Fibroblast of skin of right biceps (primary cell): ENCODE results near the gene RPL3.
"Not testable (repeated sequence)": the region's sequence is repeated elsewhere in the genome, so short reads cannot be mapped to it uniquely, and the experiment has no call there.

ENCODE experiments used
- DNase-seq: peaks from one replicate; pipeline ENCODE4 v3.0.0-alpha.2; 2013

RPL3 gene

DNA sequence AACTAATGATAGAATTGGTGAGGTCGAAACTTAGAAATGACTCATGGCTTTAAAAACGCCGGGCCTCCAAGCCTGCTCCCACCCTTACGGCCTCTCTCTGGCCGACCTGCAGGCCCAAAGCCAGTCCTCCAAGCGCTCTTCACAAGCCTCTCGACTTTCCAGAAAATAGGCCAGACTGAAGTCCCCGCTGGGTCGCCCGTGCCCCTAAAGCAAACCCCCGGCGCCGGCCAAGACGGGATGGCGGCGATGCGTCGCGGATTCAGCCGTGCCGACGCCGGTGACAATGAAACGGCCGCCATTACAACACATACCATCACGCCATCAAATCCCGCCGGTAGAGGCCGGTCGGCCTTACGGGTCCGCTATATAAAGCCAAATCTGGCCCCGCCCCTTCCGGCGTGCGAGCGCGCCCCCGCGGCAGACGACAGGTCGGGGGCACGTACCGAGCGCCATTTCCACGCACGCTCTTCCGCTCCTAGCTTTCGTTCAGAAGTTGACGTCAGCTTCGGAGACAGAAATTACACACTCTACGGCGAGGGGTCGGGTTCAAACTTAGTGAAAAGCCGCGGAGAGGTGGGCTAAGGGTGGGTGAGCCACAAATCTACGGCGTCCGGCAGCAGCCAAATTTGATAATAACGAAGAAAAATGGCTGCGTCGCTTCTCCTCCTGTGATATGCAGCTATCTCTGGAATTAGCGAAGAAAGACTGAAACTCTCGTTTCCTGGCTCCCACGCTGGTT, at the start of gene RPL3:
Gene RPL3 (minus strand): TSS at position 340 of the 739 bp plus-strand sequence. CDS start 26 bp downstream, at position 314.
- DNase-seq = peak; percentile 100

DNA sequence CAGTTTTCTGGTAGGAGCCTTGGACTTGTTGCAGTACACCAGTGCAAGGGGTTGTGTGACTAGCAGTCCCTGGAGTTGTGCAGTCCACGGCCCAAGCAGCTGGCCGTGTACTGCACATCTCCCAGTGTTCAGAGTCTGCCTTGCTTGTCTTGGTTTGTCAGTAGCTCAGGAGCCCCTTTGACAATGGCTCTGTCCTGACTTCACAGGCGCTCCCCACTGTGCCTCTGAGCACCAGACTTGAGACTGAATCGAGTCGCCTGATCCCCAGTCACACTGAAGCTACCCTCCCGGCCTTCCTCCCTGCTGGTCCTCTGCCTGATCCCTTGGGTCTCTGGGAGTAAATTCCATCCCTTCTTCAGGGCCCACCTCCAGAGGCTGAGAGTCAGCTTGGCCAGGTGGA, 49.8 kb upstream of the RPL3 start:
- DNase-seq = no peak

DNA sequence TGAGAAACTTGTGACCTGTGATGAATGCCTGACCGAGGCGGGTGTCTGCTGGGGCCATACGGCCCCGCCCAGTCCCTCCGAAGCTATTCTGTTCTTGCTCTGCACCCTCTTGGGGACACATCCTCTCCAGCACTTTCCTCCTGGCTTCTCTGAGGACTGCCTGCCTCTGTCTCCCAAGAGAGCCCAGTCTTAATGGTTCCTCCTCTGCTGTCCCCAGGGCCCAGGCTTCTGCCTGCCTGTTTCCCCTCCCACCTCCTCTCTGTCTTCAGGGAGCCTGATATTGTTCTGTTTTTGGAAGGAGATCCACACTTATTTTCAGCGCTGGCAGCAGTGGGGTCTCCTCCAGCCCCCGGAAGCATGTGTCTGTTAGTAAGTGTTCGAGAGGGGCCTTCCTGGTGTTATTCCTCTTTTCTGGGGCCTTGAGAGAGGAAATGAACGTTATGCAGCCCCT, 49.1 kb upstream of the RPL3 start:
- DNase-seq = no peak

DNA sequence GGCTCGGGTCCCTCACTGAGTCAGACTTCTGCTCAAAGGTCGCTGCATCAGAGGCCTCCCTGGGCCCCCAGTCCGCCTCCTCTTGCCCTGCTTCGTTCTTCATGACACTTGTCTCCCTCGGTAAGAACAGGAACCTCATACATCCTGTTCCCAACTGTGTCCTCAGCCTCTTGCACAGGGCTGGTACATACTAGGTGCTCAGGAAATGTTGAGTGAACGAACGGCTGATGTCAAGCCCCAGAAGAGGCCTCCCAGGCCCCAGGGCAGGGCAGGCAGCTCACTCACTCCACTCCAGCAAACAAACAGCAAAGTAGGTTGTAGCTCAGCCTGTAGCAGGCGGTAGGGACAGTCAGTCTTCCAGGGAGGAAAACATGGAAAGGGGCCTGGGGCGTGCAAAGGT, 47.6 kb upstream of the RPL3 start:
- no peak for DNase-seq

DNA sequence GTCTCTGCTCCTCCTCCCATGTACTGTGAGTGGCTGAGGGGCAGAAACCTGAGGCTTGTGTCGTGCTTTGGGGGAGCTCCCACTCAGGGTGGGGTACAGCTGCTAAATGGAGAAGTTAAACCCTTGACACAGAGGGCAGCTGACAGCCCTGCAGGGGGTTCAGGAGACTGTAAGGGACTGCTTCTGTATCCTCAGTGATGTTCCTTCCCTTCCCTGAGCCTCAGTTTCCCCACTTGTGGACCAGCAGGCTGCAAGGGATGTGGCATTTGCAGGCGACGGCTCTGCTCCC, 46.0 kb upstream of the RPL3 start:
- no peak for DNase-seq

DNA sequence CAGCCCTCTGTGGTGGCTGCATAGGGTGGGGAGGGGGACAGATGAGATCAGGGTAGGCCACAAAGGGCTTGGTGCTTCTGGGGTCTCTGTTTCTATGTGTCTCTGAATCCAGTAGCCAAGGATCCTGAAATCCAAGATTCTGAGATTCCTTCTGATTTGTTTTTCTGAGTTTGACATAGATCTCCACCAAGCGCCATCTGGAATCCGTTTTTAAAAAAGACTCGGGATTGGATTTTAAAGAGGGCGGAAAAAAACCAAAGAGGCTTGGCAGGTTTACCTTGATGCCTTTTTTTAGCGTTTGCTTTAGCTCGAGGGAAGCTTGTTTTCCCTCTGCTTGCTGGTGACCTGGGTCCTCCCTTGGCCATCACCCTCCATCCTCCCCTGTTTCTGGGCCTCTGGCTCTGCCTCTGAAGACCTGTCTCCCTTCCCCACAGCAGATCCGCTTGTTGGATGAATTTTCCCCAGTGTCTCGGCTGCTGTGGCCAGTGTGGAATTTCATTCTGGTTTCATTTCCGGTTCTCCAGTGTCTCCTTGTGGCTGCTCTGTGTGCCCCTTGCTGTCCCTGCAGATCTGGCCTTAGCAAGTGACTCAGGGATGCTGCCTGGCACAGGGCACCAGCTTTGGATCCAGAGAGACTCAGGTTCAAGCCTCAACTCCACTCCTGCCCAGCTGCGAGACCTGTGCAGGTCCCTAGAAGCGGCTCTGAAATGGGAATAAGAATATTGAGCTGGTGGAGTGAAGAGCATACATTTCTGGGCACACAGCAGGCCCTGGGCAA, 45.5 kb upstream of the RPL3 start:
- peak; percentile 24 for DNase-seq

DNA sequence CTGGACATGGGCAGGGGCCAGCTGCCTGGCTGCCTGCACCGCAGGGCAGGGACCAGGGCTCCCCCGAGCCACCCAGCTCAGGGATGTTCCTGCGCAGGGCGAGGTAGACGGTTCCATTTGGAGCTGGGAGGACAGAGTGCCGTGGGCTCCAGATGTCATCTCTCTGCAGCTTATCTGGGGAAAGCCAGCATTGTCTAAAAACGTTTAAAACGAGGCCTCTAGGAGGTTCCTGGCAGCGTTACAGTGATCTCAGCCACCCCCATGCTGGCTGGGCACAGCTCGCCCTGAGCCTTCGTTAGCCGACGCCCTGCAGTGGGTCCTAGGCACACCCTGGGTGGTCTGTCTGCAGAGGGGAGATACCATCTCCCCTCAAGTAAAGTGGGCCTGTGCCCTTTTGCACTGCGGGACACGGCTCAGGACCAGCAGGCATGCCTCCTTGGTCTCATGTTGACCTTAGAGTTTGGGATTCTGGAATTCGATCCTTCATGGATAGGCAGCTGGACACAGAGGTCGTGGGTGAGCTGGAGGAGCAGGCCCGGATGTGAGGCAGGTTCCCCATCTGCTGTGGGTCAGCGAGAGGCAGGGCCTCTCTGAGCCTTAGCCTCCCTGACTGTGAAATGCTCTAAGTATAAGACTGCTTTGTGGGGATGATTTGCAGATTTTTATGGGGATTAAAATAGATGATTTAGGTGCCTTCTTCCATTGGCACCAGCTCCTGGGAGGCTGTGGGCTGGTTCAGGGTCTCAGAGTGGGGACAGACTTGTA, 44.5 kb upstream of the RPL3 start:
- DNase-seq = no peak

DNA sequence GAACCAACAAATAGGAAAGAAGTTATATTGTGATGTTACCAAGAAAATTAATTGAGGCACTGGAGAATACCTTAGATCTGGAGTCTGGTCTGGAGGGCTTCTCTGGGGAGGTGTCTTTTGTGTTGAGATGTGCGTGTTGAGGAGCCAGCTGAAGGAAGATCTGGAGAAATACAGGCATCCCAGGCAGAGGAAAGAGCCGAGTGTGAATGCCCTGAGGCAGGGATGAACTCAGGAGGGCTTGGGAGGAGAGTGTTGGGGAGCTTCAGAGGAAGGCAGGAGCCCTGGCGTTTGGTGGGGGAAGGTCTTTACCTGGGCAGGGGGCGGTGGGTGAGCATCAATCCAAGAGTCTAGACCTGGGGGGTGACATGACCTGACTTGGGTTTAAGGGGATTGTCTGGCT, 43.5 kb upstream of the RPL3 start:
- DNase-seq = no peak

DNA sequence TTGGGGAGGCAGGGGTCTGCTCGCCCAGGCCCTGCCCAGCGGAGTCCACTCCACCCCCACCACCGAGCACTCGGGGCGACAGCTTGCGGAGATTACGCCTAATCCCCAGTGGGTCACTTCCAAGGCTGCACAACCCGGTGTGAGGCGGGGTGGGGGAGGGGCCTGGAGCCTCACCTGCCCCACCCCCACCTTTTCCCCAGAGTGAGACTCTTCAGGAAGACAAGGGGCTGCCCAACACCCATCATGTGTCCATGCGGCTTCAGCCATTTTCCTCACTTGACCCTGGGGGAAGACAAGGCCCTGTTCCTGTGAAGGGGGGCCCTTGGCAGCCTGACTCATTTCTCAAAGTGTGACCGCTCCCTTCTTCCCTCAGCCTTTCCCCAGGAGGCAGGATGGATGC, 42.8 kb upstream of the RPL3 start:
- DNase-seq = no peak

DNA sequence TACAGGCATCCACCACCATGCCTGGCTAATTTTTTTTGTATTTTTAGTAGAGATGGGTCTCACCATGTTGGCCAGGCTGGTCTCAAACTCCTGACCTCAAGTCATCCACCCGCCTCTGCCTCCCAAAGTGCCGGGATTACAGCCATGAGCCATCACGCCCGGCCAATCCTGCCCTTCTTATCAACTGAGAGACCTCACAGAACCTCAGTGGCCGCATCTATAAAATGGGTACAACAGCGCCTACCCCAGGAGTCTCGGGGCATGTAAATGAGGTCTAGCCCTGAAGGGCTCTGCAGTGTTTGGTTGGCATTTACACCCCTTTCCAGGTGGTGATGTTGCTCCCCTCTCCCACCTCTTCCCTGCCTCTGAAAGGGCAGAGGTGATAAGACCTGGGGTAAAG, 42.1 kb upstream of the RPL3 start:
- DNase-seq = no peak

DNA sequence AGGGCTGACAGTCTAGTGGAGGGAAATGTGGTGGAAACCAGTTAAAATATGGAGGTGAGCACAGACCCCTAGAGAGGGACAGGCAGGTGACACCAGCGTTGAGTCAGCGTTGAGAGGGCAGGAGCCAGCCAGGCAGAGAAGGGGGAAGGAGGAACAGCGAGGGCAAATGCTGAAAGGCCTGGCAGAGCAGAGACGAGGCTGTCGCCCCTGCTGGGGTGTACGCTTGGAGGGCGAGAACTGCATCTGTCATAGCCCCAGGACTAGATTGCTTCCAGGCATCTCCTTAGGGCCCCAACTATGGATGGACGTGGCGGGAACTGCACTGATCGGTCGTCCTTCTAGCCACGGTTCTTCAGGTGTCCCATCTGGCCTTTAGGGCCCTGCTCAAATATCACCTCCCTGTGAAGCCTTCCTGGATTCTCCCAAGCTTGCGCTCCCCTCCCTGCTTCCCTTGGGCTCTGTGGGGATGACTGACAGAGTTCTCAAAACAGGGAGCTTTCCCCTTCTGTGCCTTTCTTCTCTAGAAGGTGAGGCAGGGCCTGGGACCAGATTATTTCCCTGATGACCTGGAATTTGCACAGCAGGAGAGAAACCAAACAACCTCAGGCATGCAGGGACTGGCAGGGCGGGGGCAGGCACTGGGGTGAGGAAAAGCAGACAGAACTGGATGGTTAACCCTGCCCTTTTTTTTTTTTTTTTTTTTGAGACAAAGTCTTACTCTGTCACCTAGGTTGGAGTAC, 41.4 kb upstream of the RPL3 start:
- peak; percentile 37 for DNase-seq

DNA sequence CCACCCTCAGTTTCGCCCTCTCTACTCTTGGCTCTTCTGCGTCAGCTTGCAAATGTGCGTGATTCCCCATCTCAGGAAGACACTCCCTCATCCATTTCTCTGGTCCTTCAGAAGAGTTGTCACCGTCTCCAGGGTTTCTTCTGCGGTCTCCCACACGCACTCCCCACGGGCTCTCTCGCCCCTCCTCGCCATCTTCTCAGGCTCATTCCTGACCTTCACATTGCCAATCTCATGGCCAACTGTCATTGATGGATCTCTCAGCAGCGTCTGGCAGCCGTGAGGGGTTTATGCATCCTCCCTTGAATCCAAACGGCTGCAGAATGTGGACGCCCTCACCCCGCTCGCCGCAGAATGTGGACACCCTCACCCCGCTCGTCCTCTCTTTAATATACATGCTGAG, 40.8 kb upstream of the RPL3 start:
- DNase-seq = no peak

DNA sequence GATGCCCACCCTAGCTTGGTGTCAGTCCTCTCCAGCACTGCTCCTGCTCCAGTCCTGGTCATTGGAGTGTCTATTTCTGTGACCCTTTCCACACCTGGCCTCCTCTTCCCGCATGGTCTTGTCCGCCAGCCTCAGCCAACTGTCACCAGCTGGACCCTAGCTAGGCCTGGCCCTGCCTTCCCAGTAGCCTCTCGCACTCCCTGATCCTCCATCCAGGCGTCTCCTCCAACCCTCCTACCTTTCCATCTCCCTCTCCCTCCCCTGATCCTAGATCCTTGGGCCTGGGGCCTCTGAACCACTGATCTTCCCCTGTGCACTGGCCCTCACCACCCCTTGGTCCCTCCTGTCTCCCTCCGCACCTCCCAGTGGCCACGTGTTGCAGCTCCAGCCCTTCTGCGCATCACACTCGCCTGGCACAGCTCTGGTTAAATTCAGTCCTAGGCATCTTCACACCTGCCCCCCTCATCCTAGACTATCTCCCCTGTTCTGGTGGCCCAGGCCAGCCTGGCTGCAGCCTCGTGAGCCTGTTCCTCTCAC, 40.3 kb upstream of the RPL3 start:
- no peak for DNase-seq

DNA sequence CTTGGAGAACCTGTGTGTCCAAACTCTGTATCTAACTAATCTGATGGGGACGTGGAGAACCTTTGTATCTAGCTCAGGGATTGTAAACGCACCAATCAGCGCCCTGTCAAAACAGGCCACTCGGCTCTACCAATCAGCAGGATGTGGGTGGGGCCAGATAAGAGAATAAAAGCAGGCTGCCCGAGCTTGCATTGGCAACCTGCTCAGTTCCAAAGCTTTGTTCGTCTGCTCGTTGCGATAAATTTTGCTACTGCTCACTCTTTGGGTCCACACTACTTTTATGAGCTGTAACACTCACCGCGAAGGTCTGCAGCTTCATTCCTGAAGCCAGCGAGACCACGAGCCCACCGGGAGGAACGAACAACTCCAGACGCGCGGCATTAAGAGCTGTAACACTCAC, 38.8 kb upstream of the RPL3 start:
- DNase-seq = not testable (repeated sequence)

DNA sequence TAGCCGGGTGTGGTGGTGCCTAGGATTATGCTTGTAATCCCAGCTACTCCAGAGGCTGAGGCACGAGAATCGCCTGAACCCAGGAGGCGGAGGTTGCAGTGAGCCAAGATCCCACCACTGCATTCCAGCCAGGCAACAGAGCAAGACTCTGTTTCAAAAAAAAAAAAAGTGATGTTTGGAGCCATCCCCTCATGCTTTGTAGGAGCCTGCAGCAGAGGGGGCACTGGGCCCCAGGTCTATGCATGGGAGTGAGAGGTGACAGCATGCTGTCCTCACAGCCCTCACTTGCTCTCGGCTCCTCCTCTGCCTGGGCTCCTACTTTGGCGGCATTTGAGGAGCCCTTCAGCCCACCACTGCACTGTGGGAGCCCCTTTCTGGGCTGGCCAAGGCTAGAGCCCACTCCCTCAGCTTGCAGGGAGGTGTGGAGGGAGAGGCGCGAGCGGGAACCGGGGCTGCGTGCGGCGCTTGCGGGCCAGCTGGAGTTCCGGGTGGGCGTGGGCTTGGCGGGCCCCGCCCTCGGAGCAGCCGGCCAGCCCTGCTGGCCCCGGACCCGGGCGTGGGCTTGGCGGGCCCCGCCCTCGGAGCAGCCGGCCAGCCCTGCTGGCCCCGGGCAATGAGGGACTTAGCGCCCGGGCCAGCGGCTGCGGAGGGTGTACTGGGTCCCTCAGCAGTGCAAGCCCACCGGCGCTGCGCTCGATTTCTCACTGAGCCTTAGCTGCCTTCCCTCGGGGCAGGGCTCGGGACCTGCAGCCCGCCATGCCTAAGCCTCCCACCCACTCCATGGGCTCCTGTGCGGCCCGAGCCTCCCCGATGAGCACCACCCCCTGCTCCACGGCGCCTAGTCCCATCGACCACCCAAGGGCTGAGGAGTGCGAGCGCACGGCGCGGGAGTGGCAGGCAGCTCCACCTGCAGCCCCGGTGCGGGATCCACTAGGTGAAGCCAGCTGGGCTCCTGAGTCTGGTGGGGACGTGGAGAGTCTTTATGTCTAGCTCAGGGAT, 38.0 kb upstream of the RPL3 start:
- DNase-seq = not testable (repeated sequence)

DNA sequence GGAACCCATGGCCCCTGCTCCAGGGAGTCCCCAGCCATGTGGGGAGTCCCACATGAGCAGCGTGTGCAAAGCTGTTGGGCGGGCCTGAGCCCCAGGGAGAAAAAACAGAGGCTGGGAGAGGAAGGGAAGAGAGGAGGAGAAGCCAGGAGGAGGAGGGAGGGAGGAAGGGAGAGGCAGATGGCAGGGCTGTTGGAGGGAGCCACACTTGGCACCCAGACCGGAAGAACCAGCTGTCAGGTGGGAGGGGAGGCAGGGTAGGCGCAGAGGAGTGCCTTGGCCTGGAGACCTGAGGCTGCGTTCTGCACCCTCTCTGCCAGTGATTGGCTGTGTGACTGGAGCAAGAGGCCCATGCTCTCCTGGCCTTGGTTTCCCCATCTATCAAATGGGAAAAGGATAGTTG, 37.0 kb upstream of the RPL3 start:
- no peak for DNase-seq

DNA sequence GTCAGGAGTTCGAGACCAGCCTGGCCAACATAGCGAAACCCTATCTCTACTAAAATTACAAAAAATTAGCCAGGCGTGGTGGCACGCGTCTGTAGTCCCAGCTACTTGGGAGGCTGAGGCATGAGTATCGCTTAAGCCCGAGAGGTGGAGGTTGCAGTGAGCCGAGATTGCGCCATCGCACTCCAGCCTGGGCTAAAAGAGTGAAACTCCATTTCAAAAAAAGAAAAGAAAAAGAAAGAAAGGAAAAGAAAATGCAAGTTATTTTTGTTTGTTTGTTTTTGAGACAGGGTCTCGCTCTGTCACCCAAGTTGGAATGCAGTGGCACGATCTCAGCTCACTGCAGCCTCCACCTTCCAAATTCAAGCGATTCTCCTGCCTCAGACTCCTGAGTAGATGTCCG, 36.4 kb upstream of the RPL3 start:
- not testable (repeated sequence) for DNase-seq

DNA sequence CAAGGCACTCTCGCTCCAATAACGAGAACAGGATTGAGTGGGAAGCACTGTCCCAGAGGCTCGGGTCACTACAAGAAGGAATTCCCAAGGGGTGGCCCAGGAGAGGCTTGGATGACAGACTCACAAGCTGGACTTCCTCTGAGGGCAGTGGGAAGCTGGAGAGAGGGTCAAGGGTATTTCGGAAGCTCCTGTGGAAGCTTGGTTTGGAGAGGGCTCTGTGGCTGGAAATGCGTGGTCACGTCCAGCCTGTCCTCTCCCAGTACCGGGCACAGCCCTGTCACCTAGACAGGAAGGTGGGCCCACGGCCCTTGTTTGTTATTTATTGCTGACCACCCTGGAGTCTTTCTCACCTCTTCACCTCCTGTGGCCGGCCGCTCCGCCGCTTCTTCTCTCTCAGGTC, 35.7 kb upstream of the RPL3 start:
- DNase-seq = no peak

DNA sequence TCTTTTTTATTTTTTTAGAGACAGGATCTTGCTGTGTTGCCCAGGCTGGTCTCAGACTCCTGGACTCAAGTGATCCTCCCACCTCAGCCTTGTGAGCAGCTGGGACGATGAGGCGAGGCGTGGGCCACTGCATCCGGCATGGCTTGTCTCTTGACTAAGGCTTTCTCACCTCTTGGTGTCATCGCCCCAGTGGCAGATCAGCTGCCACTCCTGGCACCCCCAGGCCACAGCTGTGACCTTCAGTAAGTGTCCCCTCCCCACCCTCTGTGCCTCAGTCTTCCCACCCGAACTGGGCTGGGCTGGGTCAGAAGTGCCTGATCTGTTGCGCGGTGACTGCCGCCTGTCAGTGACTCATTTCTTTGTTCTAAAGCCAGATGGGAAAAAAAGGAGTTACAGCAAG, 33.9 kb upstream of the RPL3 start:
- no peak for DNase-seq

DNA sequence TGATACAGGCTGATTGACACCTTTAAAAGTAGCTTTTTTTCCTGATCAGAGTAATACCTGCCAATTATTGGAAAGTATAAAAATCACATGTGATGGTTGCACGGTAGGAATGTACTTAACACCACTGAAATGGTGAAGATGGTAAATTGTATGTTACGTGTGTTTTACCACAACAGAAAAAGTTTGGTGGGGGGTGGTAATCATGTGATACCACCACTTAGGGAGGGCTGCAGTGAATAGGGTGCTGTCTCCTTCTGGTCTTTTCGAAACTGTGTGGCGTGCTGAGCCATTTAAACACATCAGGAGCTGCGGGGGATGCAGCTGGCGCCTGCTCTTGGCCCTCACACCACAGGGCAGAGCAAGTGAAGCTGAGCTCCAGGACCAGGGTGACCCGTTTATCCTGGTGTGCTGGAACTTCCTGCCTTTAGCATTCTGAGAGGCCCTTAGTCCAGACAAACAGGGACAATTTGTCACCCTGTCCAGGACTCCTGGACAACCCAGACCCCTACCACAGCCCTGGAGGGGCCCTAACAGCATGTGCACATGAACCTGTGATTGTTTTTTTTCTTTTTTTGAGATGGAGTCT, 33.0 kb upstream of the RPL3 start:
- DNase-seq = no peak

DNA sequence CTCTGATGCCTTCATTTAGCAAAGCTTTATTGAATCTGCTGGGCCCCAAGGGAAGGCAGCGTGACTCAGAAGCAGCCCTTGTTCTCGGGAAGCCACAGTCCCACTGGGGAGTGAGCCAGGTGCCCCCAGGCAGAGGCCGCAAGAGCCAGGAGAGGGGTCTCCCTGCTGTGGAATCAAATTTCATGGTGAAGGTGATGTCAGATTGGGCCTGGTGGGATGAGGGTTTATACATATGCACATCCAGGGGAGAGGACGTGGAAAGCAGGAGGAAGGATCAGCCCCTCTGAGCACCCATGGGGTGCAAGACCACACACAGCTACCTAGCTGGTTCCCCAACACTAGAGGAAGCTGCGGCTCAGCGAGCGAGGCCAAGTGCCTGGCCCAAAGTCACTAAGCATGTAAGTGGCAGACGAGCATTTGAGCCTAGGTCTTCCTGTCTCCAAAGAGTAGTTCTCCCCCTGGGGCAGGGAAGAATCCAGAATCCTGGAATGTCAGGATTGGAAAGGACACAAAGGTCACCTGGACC, 32.3 kb upstream of the RPL3 start:
- peak; percentile 54 for DNase-seq
